Measurements from ENCODE around the gene KLHL22. TPM values are rescaled to one million over a fixed set of nuclear protein-coding genes. Genes with fewer than 3 reads are reported as not detected.

The KLHL22 gene
- total and polyA plus RNA-seq, 2 of the 8 experiments (the other 6 are each of a cell fraction or from before 2014, with no cell fraction given): 9.4 to 16.2 TPM

GRCh38 chr22:20471126-20471833 lies 24.3 kb downstream of the KLHL22 start:
- Histone ChIP-seq H3K27me3 (replicated peaks in 1 of 4; ENCODE audit: control insufficient read depth in 3 of 4, extremely low read depth in 1 of 4, insufficient read depth in 3 of 4, low read length in 3 of 4) (no peaks in the 10 kb centered on the region), H3K9me3 (ENCODE audit: insufficient read depth in 2 of 2, low read depth in 1 of 2, low read length in 1 of 2) (peaks cover 0 to 3% of the 10 kb centered on the region in 2 experiments; a peak in 1 of 4 replicates), H4K91ac (replicated peaks; ENCODE audit: insufficient read length, low read length) (no peak overlapping the region), H2AK5ac (ENCODE audit: low read depth, low read length) (no peak overlapping the region), H3K14ac (ENCODE audit: insufficient read length) (no peak overlapping the region), H4K8ac (ENCODE audit: extremely low read depth, insufficient read depth, low read length) (no peak overlapping the region), H4K20me1 (replicated peaks in 1 of 2; ENCODE audit: control insufficient read depth in 1 of 2, insufficient read depth in 2 of 2, low read length in 2 of 2) (no peaks in the 10 kb centered on the region), H3K4me3 (ENCODE audit: extremely low read depth in 1 of 4, insufficient read depth in 2 of 4, low read depth in 3 of 4, low read length in 4 of 4) (no peak overlapping the region), H3K18ac (ENCODE audit: extremely low read depth, low read length) (no peak overlapping the region), H3K56ac (replicated peaks; ENCODE audit: insufficient read length, low read depth, low read length) (no peak overlapping the region), H4K5ac (ENCODE audit: insufficient read length, low read depth, low read length) (no peak overlapping the region), H3K23ac (ENCODE audit: insufficient read length) (no peak overlapping the region), H3K27ac (ENCODE audit: low read depth, low read length) (no peak overlapping the region), H3K9ac (replicated peaks in 1 of 4; ENCODE audit: extremely low read depth in 1 of 4, low read depth in 3 of 4, low read length in 3 of 4) (no peak overlapping the region; a peak in 1 of 7 replicates), H3K4me1 (replicated peaks in 1 of 4; ENCODE audit: control insufficient read depth in 3 of 4, insufficient read depth in 4 of 4, low read length in 3 of 4) (no peaks in the 10 kb centered on the region), H3K79me2 (ENCODE audit: control insufficient read depth in 1 of 2, insufficient read depth in 2 of 2, low read length in 2 of 2) (no peaks in the 10 kb centered on the region), H3K4me2 (ENCODE audit: insufficient read depth in 1 of 2, low read depth in 2 of 2, low read length in 2 of 2) (no peak overlapping the region), H2BK120ac (replicated peaks; ENCODE audit: low read depth, low read length) (no peak overlapping the region), H2BK12ac (ENCODE audit: low read depth, low read length) (no peak overlapping the region), H3K36me3 (ENCODE audit: control insufficient read depth in 2 of 4, insufficient read depth in 4 of 4, low read length in 3 of 4) (no peaks in the 10 kb centered on the region), H3K79me1 (ENCODE audit: low read depth, low read length) (no peaks in the 10 kb centered on the region), H3K23me2 (ENCODE audit: low read depth, low read length) (no peaks in the 10 kb centered on the region; the same call in 1 of the 2 replicates), H2AFZ (ENCODE audit: low read length) (no peak overlapping the region), H3K4ac (replicated peaks; ENCODE audit: insufficient read length, low read depth, low read length) (no peak overlapping the region), H2BK20ac (ENCODE audit: low read length) (no peak overlapping the region), H2BK5ac (ENCODE audit: low read depth, low read length) (no peak overlapping the region), H2BK15ac (ENCODE audit: low read length) (no peak overlapping the region)
- DNase-seq (ENCODE audit: low read depth in 1 of 2, low spot score in 2 of 2) (no peak), FAIRE-seq (no peak)
- POLR2A ChIA-PET (ENCODE audit: partially characterized antibody): no interaction called here
- WGBS, 2 experiments (ENCODE audit: extremely low coverage in 1 of 2, insufficient coverage in 1 of 2, insufficient read length in 1 of 2, insufficient replicate concordance in 2 of 2, low coverage in 1 of 2, low lambda C conversion rate in 2 of 2, missing lambda C conversion rate in 1 of 2): 88% methylated on average over 9 of the region's 9 CpGs; no CpG with 5 or more reads in 1 of the 2 experiments
- CTCF ChIA-PET (ENCODE audit: partially characterized antibody): interaction anchor here (1.4 kb wide), 1 partner anchor 53 kb away, joined by 4 read pairs; no protein-coding TSS in a partner anchor
- no peak for TF ChIP-seq SIN3A (conservative IDR thresholded peaks at IDR 0.05 in 1 of 2, IDR thresholded peaks at IDR 0.05 in 1 of 2; ENCODE audit: low read depth in 1 of 2, low read length in 2 of 2)
- TF ChIP-seq SIRT6 (IDR thresholded peaks at IDR 0.05; ENCODE audit: low read length): no peak
- TF ChIP-seq NRF1 (IDR thresholded peaks at IDR 0.05; ENCODE audit: low read depth, low read length): no peak
- TF ChIP-seq KDM5A (IDR thresholded peaks at IDR 0.05; ENCODE audit: low read length): no peak
- no peak for TF ChIP-seq CREB1 (IDR thresholded peaks at IDR 0.05)
- no peak for TF ChIP-seq NANOG (IDR thresholded peaks at IDR 0.05; ENCODE audit: insufficient read depth, low read depth, low read length, poor library complexity, severe bottlenecking)
- no peak for TF ChIP-seq RXRA (IDR thresholded peaks at IDR 0.05; ENCODE audit: insufficient read depth, low read depth, low read length)
- no peak for TF ChIP-seq POLR2AphosphoS5 (IDR thresholded peaks at IDR 0.05; ENCODE audit: low read depth, low read length)
- TF ChIP-seq EP300 (IDR thresholded peaks at IDR 0.05; ENCODE audit: borderline replicate concordance in 1 of 2, low read depth in 2 of 2, low read length in 2 of 2): no peak
- no peak for TF ChIP-seq CEBPB (IDR thresholded peaks at IDR 0.05; ENCODE audit: low read depth, low read length)
- no peak for TF ChIP-seq RFX5 (IDR thresholded peaks at IDR 0.05; ENCODE audit: borderline replicate concordance, low read depth, low read length)
- TF ChIP-seq GABPA (IDR thresholded peaks at IDR 0.05; ENCODE audit: borderline replicate concordance, insufficient read depth, low read length): no peak
- no peak for TF ChIP-seq E2F6 (IDR thresholded peaks at IDR 0.05)

All from H1 (cell line).